ENCODE measurements around the gene BACH1. TPM values are rescaled to one million over a fixed set of nuclear protein-coding genes. Genes with fewer than 3 reads are reported as not detected.

BACH1 gene
- total and polyA plus RNA-seq, 2 of the 8 experiments (the other 6 are each of a cell fraction or from before 2014, with no cell fraction given): 6.9 to 50.7 TPM

GRCh38 chr21:29309703-29310102, 11.0 kb downstream of the BACH1 start (continued):
- TF ChIP-seq E2F6 (IDR thresholded peaks at IDR 0.05) (no peak), BCL11A (IDR thresholded peaks at IDR 0.05; ENCODE audit: low read depth in 2 of 2, low read length in 2 of 2) (no peak)

Data from H1 (cell line).